ENCODE measurements around the gene ST6GALNAC3.
"Not testable (repeated sequence)": the region's sequence is repeated elsewhere in the genome, so short reads cannot be mapped to it uniquely, and the experiment has no call there.

ST6GALNAC3 gene

GRCh38 chr1:76341816-76342215 lies 267.3 kb downstream of the ST6GALNAC3 start:
- not testable (repeated sequence) for DNase-seq (ENCODE audit: low read depth in 2 of 2)

GRCh38 chr1:76343356-76343755 lies 268.8 kb downstream of the ST6GALNAC3 start:
- DNase-seq (ENCODE audit: low read depth in 2 of 2) = no peak

GRCh38 chr1:76351655-76352054 lies 277.1 kb downstream of the ST6GALNAC3 start:
- DNase-seq (ENCODE audit: low read depth in 2 of 2) = no peak

GRCh38 chr1:76352741-76353435 lies 278.3 kb downstream of the ST6GALNAC3 start:
- no peak for DNase-seq (ENCODE audit: low read depth in 2 of 2)

GRCh38 chr1:76354236-76354635 lies 279.7 kb downstream of the ST6GALNAC3 start:
- no peak for DNase-seq (ENCODE audit: low read depth in 2 of 2)

GRCh38 chr1:76366726-76367125 lies 292.2 kb downstream of the ST6GALNAC3 start:
- DNase-seq (ENCODE audit: low read depth in 2 of 2) = no peak

GRCh38 chr1:76371941-76372340 lies 297.4 kb downstream of the ST6GALNAC3 start:
- no peak for DNase-seq (ENCODE audit: low read depth in 2 of 2)

GRCh38 chr1:76374086-76374485 lies 299.5 kb downstream of the ST6GALNAC3 start:
- DNase-seq (ENCODE audit: low read depth in 2 of 2) = no peak

- no peak for DNase-seq (ENCODE audit: low read depth in 2 of 2)
Measured at GRCh38 chr1:76377247-76377646, 302.7 kb downstream of the ST6GALNAC3 start.

GRCh38 chr1:76379506-76379905 lies 305.0 kb downstream of the ST6GALNAC3 start:
- DNase-seq (ENCODE audit: low read depth in 2 of 2) = no peak

- no peak for DNase-seq (ENCODE audit: low read depth in 2 of 2)
Measured at GRCh38 chr1:76381450-76382097, 307.0 kb downstream of the ST6GALNAC3 start.

GRCh38 chr1:76388261-76388660 lies 313.7 kb downstream of the ST6GALNAC3 start:
- DNase-seq (ENCODE audit: low read depth in 2 of 2) = no peak

GRCh38 chr1:76390456-76390855 lies 315.9 kb downstream of the ST6GALNAC3 start:
- DNase-seq (ENCODE audit: low read depth in 2 of 2) = no peak

GRCh38 chr1:76395059-76395458 lies 320.5 kb downstream of the ST6GALNAC3 start:
- DNase-seq (ENCODE audit: low read depth in 2 of 2) = no peak

- no peak for DNase-seq (ENCODE audit: low read depth in 2 of 2)
Measured at GRCh38 chr1:76402128-76402527, 327.6 kb downstream of the ST6GALNAC3 start.

GRCh38 chr1:76408303-76408702 lies 333.8 kb downstream of the ST6GALNAC3 start:
- no peak for DNase-seq (ENCODE audit: low read depth in 2 of 2)

GRCh38 chr1:76410499-76410898 lies 336.0 kb downstream of the ST6GALNAC3 start:
- DNase-seq (ENCODE audit: low read depth in 2 of 2) = no peak

GRCh38 chr1:76418531-76418930 lies 344.0 kb downstream of the ST6GALNAC3 start:
- no peak for DNase-seq (ENCODE audit: low read depth in 2 of 2)

GRCh38 chr1:76419603-76420002 lies 345.1 kb downstream of the ST6GALNAC3 start:
- no peak for DNase-seq (ENCODE audit: low read depth in 2 of 2)

- DNase-seq (ENCODE audit: low read depth in 2 of 2) = no peak
Measured at GRCh38 chr1:76425201-76426145, 350.9 kb downstream of the ST6GALNAC3 start.

- DNase-seq (ENCODE audit: low read depth in 2 of 2) = no peak
Measured at GRCh38 chr1:76426606-76427005, 352.1 kb downstream of the ST6GALNAC3 start.

- no peak for DNase-seq (ENCODE audit: low read depth in 2 of 2)
Measured at GRCh38 chr1:76428028-76428427, 353.5 kb downstream of the ST6GALNAC3 start.
